Activated naive CD4-positive, alpha-beta T cell treated with anti-CD3 and anti-CD28 coated beads for 36 hours (primary cell): ENCODE results near the gene COL4A4. TPM values are rescaled to one million over a fixed set of nuclear protein-coding genes. Genes with fewer than 3 reads are reported as not detected.

Experiments used
- CTCF ChIA-PET: fragments of 350-600 bp; sonication (Branson Sonifier 250); formaldehyde crosslinking; loops from one replicate; lab custom pipeline; 2021; ENCODE audit warnings: antibody characterized with exemption; lab: Charles Lee
- DNase-seq: peaks from one replicate; pipeline ENCODE4 v3.0.0-alpha.2; 2020
- H3K27ac Mint-ChIP-seq: one replicate; pipeline ENCODE4 v1.8.0; 2021; ENCODE audit warnings: mild to moderate bottlenecking, mixed read lengths
- H3K27me3 Mint-ChIP-seq: one replicate; pipeline ENCODE4 v1.8.0; 2021; ENCODE audit warnings: low read depth, mixed read lengths
- H3K36me3 Mint-ChIP-seq: one replicate; pipeline ENCODE4 v1.8.0; 2021; ENCODE audit warnings: low read depth, mixed read lengths
- H3K4me1 Mint-ChIP-seq: one replicate; pipeline ENCODE4 v1.8.0; 2021; ENCODE audit warnings: low read depth, mixed read lengths
- H3K4me3 Mint-ChIP-seq: one replicate; pipeline ENCODE4 v1.8.0; 2021; ENCODE audit warnings: mild to moderate bottlenecking, moderate library complexity, mixed read lengths
- H3K9me3 Mint-ChIP-seq: one replicate; pipeline ENCODE4 v1.8.0; 2021; ENCODE audit warnings: mixed read lengths
- intact Hi-C: fragments of 100-400 bp; cut with micrococcal nuclease; formaldehyde crosslinking; loops from one replicate; pipeline ENCODE4 v1.15.1; 2023
- total RNA-seq, 2 experiments: library from RNA; stranded (reverse); gene quantifications; one replicate each; pipeline ENCODE4 v1.2.3, GENCODE V29; 2021

Gene COL4A4
- total RNA-seq, 2 experiments from 2014 or later: not detected

GRCh38 chr2:226965376-226965775, 198.6 kb downstream of the COL4A4 start:
- no peak for DNase-seq
- Mint-ChIP-seq H3K36me3 (peaks cover 1% of the 10 kb centered on the region), H3K9me3 (no peaks in the 10 kb centered on the region), H3K27me3 (no peaks in the 10 kb centered on the region), H3K4me3 (no peak overlapping the region), H3K27ac (no peak overlapping the region), H3K4me1 (peaks cover 11% of the 10 kb centered on the region)
- intact Hi-C loops: no loop called here
- CTCF ChIA-PET: no interaction called here

DNA sequence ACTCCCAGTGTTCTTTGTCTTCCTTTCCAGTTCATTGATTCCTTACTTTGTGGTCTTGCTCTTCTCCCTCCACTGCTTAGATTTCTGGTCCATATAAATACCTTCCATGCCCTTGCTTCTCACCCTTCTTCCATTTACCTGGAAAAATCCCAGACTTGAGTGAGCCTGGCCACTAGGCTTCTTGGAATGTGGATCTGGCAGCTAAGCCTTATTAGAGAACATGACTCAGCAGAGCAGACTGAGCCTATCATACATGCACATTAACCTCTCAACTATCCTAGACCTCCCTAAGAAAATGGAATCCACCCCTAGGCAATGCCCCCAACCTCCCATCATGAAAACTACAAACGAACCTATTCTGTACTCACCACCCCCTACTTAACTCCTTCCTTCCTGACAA, 200.5 kb downstream of the COL4A4 start:
- Mint-ChIP-seq H3K27me3 (no peaks in the 10 kb centered on the region), H3K4me1 (no peaks in the 10 kb centered on the region), H3K27ac (no peak overlapping the region), H3K9me3 (peaks cover under 1% of the 10 kb centered on the region), H3K36me3 (peaks cover 5% of the 10 kb centered on the region), H3K4me3 (no peak overlapping the region)
- no peak for DNase-seq
- CTCF ChIA-PET: interaction anchor here (1.2 kb wide), 1 partner anchor 70 kb away, joined by 3 read pairs; no protein-coding TSS in a partner anchor
- intact Hi-C loops: no loop called here

GRCh38 chr2:226962176-226962773, 201.7 kb downstream of the COL4A4 start:
- H3K27me3 Mint-ChIP-seq: no peaks in the 10 kb centered on the region
- no peak for DNase-seq
- intact Hi-C loops: no loop called here
- no peak overlapping the region for H3K27ac Mint-ChIP-seq
- H3K9me3 Mint-ChIP-seq: peaks cover 9% of the 10 kb centered on the region
- no peak overlapping the region for H3K4me3 Mint-ChIP-seq
- H3K36me3 Mint-ChIP-seq: peaks cover 12% of the 10 kb centered on the region
- H3K4me1 Mint-ChIP-seq: no peaks in the 10 kb centered on the region
- CTCF ChIA-PET: no interaction called here

DNA sequence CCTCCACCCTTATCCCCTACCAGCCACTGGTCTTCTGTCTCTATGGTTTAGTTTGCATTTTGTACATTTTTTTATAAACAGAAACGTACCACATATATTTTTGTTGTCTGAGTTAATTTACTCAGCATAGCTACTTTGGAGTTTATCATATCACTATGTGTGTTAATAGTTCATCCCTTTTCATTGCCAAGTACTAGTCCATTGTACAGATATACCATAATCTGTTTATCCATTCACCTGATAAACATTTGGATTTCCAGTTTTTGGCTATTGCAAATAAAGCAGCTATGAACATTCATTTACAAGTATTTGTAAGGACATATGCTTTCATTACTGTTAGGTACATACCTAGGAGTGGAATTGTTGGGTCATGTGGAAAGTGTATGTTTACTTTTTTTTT, 204.6 kb downstream of the COL4A4 start:
- Mint-ChIP-seq H3K27me3 (no peaks in the 10 kb centered on the region), H3K27ac (no peak overlapping the region), H3K9me3 (peaks cover 14% of the 10 kb centered on the region), H3K4me1 (no peaks in the 10 kb centered on the region), H3K4me3 (no peak overlapping the region), H3K36me3 (peaks cover 21% of the 10 kb centered on the region)
- intact Hi-C loops: no loop called here
- no peak for DNase-seq
- CTCF ChIA-PET: interaction anchor here (0.7 kb wide), 1 partner anchor 120 kb away, joined by 3 read pairs; no protein-coding TSS in a partner anchor

- H3K9me3 Mint-ChIP-seq: peaks cover 14% of the 10 kb centered on the region
- no peak for DNase-seq
- peaks cover 26% of the 10 kb centered on the region for H3K36me3 Mint-ChIP-seq
- H3K4me1 Mint-ChIP-seq: peaks cover 11% of the 10 kb centered on the region
- H3K4me3 Mint-ChIP-seq: no peak overlapping the region
- intact Hi-C loops: no loop called here
- CTCF ChIA-PET: no interaction called here
- H3K27me3 Mint-ChIP-seq: no peaks in the 10 kb centered on the region
- no peak overlapping the region for H3K27ac Mint-ChIP-seq
Measured at GRCh38 chr2:226956659-226957058, 207.3 kb downstream of the COL4A4 start.

GRCh38 chr2:226953826-226954225, 210.2 kb downstream of the COL4A4 start:
- H3K36me3 Mint-ChIP-seq: peaks cover 24% of the 10 kb centered on the region

GRCh38 chr2:226953206-226953605, 210.8 kb downstream of the COL4A4 start:
- no peaks in the 10 kb centered on the region for H3K27me3 Mint-ChIP-seq
- H3K9me3 Mint-ChIP-seq: peaks cover 12% of the 10 kb centered on the region
- H3K27ac Mint-ChIP-seq: no peak overlapping the region
- peaks cover 13% of the 10 kb centered on the region for H3K4me1 Mint-ChIP-seq
- intact Hi-C loops: no loop called here
- peaks cover 20% of the 10 kb centered on the region for H3K36me3 Mint-ChIP-seq
- CTCF ChIA-PET: interaction anchor here (0.6 to 0.7 kb wide), 2 partner anchors 14 to 174 kb away, joined by 3 to 5 read pairs; no protein-coding TSS in a partner anchor
- no peak overlapping the region for H3K4me3 Mint-ChIP-seq
- no peak for DNase-seq

More at GRCh38 chr2:226953826-226954225, 210.2 kb downstream of the COL4A4 start:
- CTCF ChIA-PET: interaction anchor here (0.6 to 0.7 kb wide), 3 partner anchors 13 to 445 kb away, joined by 3 to 5 read pairs (median 3); no protein-coding TSS in a partner anchor
- Mint-ChIP-seq H3K9me3 (peaks cover 14% of the 10 kb centered on the region), H3K27me3 (no peaks in the 10 kb centered on the region), H3K27ac (no peak overlapping the region), H3K4me1 (peaks cover 13% of the 10 kb centered on the region), H3K4me3 (no peak overlapping the region)
- DNase-seq: no peak
- intact Hi-C loops: no loop called here

Other genes with a start within 250 kb of the COL4A4 start
- gene COL4A3, start 419 bp upstream of the COL4A4 start, total RNA-seq: not detected
- gene MFF, start 161.0 kb upstream of the COL4A4 start, total RNA-seq: 10 to 100 TPM; 82.1 to 82.2 TPM
- not detected for gene TM4SF20, start 215.1 kb upstream of the COL4A4 start, total RNA-seq
- gene SCYGR1, start 223.7 kb upstream of the COL4A4 start, total RNA-seq: not detected